Neural progenitor cell (in vitro differentiated cells): ENCODE measurements around the gene GALNT18. TPM values are rescaled to one million over a fixed set of nuclear protein-coding genes. Genes with fewer than 3 reads are reported as not detected.

Experiments
- DNase-seq: peaks from one replicate; pipeline ENCODE4 v3.0.0-alpha.2; 2016; ENCODE audit warnings: low spot score
- H2AFZ ChIP-seq: fragments of 200-600 bp; sonication (generic); replicated peaks from 2 replicates; pipeline ENCODE4 v1.6.1; 2016; ENCODE audit warnings: antibody characterized with exemption
- H3F3A ChIP-seq: fragments of 200-600 bp; sonication (generic); 2 replicates; pipeline ENCODE4 v1.6.1; 2016; ENCODE audit warnings: antibody characterized with exemption, low read depth
- H3K27ac ChIP-seq: fragments of 200-600 bp; sonication (generic); 2 replicates; pipeline ENCODE4 v1.5.1; 2016; ENCODE audit warnings: mild to moderate bottlenecking
- H3K27me3 ChIP-seq: fragments of 200-600 bp; sonication (generic); 2 replicates; pipeline ENCODE4 v1.6.1; 2016; ENCODE audit warnings: mild to moderate bottlenecking, moderate library complexity
- H3K36me3 ChIP-seq: fragments of 200-600 bp; sonication (generic); 2 replicates; pipeline ENCODE4 v1.5.1; 2016
- H3K4me1 ChIP-seq: fragments of 200-600 bp; sonication (generic); 2 replicates; pipeline ENCODE4 v1.6.1; 2016; ENCODE audit warnings: mixed run types
- H3K4me2 ChIP-seq: fragments of 200-600 bp; sonication (generic); 2 replicates; pipeline ENCODE4 v1.6.1; 2016
- H3K4me3 ChIP-seq: fragments of 200-600 bp; sonication (generic); 2 replicates; pipeline ENCODE4 v1.5.1; 2016
- H3K79me2 ChIP-seq: fragments of 200-600 bp; sonication (generic); 2 replicates; pipeline ENCODE4 v1.6.1; 2016; ENCODE audit warnings: low read depth
- H3K9ac ChIP-seq: fragments of 200-600 bp; sonication (generic); 2 replicates; pipeline ENCODE4 v1.6.1; 2016
- H3K9me3 ChIP-seq: fragments of 200-600 bp; sonication (generic); 2 replicates; pipeline ENCODE4 v1.5.1; 2016; ENCODE audit warnings: low read depth
- H4K20me1 ChIP-seq: fragments of 200-600 bp; sonication (generic); 2 replicates; pipeline ENCODE4 v1.6.1; 2016; ENCODE audit warnings: low read depth
- H3K27ac Mint-ChIP-seq: 3 replicates; pipeline ENCODE4 v1.8.0; 2021; ENCODE audit warnings: mixed read lengths
- H3K27me3 Mint-ChIP-seq: 2 replicates; pipeline ENCODE4 v1.8.0; 2022; ENCODE audit warnings: low read depth, mild to moderate bottlenecking, inconsistent platforms, moderate library complexity, mixed read lengths; ENCODE audit not compliant: insufficient read depth
- H3K36me3 Mint-ChIP-seq: 3 replicates; pipeline ENCODE4 v1.8.0; 2021; ENCODE audit warnings: mixed read lengths
- H3K4me1 Mint-ChIP-seq: 3 replicates; pipeline ENCODE4 v1.8.0; 2021; ENCODE audit warnings: mixed read lengths
- H3K4me3 Mint-ChIP-seq: 3 replicates; pipeline ENCODE4 v1.8.0; 2021; ENCODE audit warnings: mild to moderate bottlenecking, moderate library complexity, mixed read lengths
- H3K9me3 Mint-ChIP-seq: 3 replicates; pipeline ENCODE4 v1.8.0; 2020; ENCODE audit warnings: mixed read lengths
- CTCF ChIP-seq: fragments of 200-600 bp; sonication (generic); IDR thresholded peaks from 2 replicates; pipeline ENCODE4 v1.5.1; 2017; ENCODE audit warnings: antibody characterized with exemption, mild to moderate bottlenecking
- EZH2 ChIP-seq: fragments of 200-600 bp; sonication (generic); IDR thresholded peaks from 2 replicates; pipeline ENCODE4 v1.6.1; 2017; ENCODE audit warnings: antibody characterized with exemption, mild to moderate bottlenecking, moderate library complexity
- EZH2phosphoT487 ChIP-seq: fragments of 200-600 bp; sonication (generic); IDR thresholded peaks from 2 replicates; pipeline ENCODE4 v1.6.1; 2017; ENCODE audit warnings: antibody characterized with exemption
- total RNA-seq: library from RNA; depleted of rRNA; stranded (reverse); fragments of >200 nt; gene quantifications from 2 replicates; pipeline ENCODE4 v1.2.3, GENCODE V29; 2015; ENCODE audit warnings: low replicate concordance

GALNT18 gene
- total RNA-seq, 1 donor from 2014 or later, result 2.4 TPM

GRCh38 chr11:11545285-11546275, 76.2 kb downstream of the GALNT18 start:
- Mint-ChIP-seq H3K4me1 (peaks cover 5% of the 10 kb centered on the region), H3K27me3 (peaks cover 5% of the 10 kb centered on the region), H3K4me3 (no peak overlapping the region), H3K9me3 (no peaks in the 10 kb centered on the region), H3K27ac (no peak overlapping the region), H3K36me3 (no peaks in the 10 kb centered on the region)
- no peak for TF ChIP-seq CTCF
- no peak for TF ChIP-seq EZH2
- Histone ChIP-seq H3K9me3 (no peaks in the 10 kb centered on the region), H3K79me2 (no peaks in the 10 kb centered on the region), H3K27ac (no peak overlapping the region), H3K9ac (no peak overlapping the region), H2AFZ (no peak overlapping the region), H3K4me3 (no peak overlapping the region), H3K4me1 (no peaks in the 10 kb centered on the region), H3F3A (no peaks in the 10 kb centered on the region), H4K20me1 (no peaks in the 10 kb centered on the region), H3K27me3 (no peaks in the 10 kb centered on the region), H3K36me3 (no peaks in the 10 kb centered on the region), H3K4me2 (no peak overlapping the region)
- no peak for DNase-seq

- Histone ChIP-seq H2AFZ (no peak overlapping the region), H3K9ac (no peak overlapping the region), H3K4me3 (no peak overlapping the region), H4K20me1 (no peaks in the 10 kb centered on the region), H3F3A (no peaks in the 10 kb centered on the region), H3K36me3 (no peaks in the 10 kb centered on the region), H3K4me2 (no peak overlapping the region), H3K27me3 (no peaks in the 10 kb centered on the region), H3K27ac (no peak overlapping the region), H3K4me1 (peaks cover 4% of the 10 kb centered on the region), H3K9me3 (no peaks in the 10 kb centered on the region), H3K79me2 (no peaks in the 10 kb centered on the region)
- Mint-ChIP-seq H3K27me3 (peaks cover 7% of the 10 kb centered on the region), H3K36me3 (no peaks in the 10 kb centered on the region), H3K27ac (no peak overlapping the region), H3K4me1 (peaks cover 15% of the 10 kb centered on the region), H3K4me3 (no peak overlapping the region), H3K9me3 (no peaks in the 10 kb centered on the region)
- TF ChIP-seq EZH2, result no peak
- TF ChIP-seq EZH2phosphoT487, result no peak
- no peak for TF ChIP-seq CTCF
- DNase-seq, result no peak
These were observed 78.1 kb downstream of the GALNT18 start for GRCh38 chr11:11543656-11544055.

- no peaks in the 10 kb centered on the region for H3K36me3 ChIP-seq
- H3F3A ChIP-seq, result no peaks in the 10 kb centered on the region
- H3K79me2 ChIP-seq, result no peaks in the 10 kb centered on the region
- no peaks in the 10 kb centered on the region for H3K27me3 ChIP-seq
- peaks cover 4% of the 10 kb centered on the region for H3K4me1 ChIP-seq
- no peak overlapping the region for H3K27ac Mint-ChIP-seq
- DNase-seq, result no peak
- H3K9me3 Mint-ChIP-seq, result no peaks in the 10 kb centered on the region
- H3K4me3 ChIP-seq, result no peak overlapping the region
- peaks cover 25% of the 10 kb centered on the region for H3K4me1 Mint-ChIP-seq
- H3K9me3 ChIP-seq, result no peaks in the 10 kb centered on the region
- no peak overlapping the region for H3K27ac ChIP-seq
- H3K9ac ChIP-seq, result no peak overlapping the region
- no peak overlapping the region for H3K4me2 ChIP-seq
- no peaks in the 10 kb centered on the region for H3K36me3 Mint-ChIP-seq
- TF ChIP-seq EZH2phosphoT487 (no peak), CTCF (no peak)
- H3K4me3 Mint-ChIP-seq, result no peak overlapping the region
- peaks cover 4% of the 10 kb centered on the region for H3K27me3 Mint-ChIP-seq
- no peaks in the 10 kb centered on the region for H4K20me1 ChIP-seq
- no peak overlapping the region for H2AFZ ChIP-seq
These were observed 81.6 kb downstream of the GALNT18 start for GRCh38 chr11:11540157-11540556.
